ENCODE data around the gene ICAM5. TPM values are rescaled to one million over a fixed set of nuclear protein-coding genes. Genes with fewer than 3 reads are reported as not detected.

Gene ICAM5
- total RNA-seq, 1 experiment from 2014 or later = 8.0 TPM

DNA sequence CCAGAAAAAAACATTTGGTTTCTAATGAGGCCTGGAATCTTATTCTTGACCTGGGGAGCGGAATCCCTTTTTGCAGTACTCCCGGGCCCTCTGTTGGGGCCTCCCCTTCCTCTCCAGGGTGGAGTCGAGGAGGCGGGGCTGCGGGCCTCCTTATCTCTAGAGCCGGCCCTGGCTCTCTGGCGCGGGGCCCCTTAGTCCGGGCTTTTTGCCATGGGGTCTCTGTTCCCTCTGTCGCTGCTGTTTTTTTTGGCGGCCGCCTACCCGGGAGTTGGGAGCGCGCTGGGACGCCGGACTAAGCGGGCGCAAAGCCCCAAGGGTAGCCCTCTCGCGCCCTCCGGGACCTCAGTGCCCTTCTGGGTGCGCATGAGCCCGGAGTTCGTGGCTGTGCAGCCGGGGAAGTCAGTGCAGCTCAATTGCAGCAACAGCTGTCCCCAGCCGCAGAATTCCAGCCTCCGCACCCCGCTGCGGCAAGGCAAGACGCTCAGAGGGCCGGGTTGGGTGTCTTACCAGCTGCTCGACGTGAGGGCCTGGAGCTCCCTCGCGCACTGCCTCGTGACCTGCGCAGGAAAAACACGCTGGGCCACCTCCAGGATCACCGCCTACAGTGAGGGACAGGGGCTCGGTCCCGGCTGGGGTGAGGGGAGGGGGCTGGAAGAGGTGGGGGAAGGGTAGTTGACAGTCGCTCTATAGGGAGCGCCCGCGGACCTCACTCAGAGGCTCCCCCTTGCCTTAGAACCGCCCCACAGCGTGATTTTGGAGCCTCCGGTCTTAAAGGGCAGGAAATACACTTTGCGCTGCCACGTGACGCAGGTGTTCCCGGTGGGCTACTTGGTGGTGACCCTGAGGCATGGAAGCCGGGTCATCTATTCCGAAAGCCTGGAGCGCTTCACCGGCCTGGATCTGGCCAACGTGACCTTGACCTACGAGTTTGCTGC lies 2.7 kb upstream of the ICAM5 start, which contains the start of gene ICAM4 (continued):
- TF ChIP-seq, protein P1, sequence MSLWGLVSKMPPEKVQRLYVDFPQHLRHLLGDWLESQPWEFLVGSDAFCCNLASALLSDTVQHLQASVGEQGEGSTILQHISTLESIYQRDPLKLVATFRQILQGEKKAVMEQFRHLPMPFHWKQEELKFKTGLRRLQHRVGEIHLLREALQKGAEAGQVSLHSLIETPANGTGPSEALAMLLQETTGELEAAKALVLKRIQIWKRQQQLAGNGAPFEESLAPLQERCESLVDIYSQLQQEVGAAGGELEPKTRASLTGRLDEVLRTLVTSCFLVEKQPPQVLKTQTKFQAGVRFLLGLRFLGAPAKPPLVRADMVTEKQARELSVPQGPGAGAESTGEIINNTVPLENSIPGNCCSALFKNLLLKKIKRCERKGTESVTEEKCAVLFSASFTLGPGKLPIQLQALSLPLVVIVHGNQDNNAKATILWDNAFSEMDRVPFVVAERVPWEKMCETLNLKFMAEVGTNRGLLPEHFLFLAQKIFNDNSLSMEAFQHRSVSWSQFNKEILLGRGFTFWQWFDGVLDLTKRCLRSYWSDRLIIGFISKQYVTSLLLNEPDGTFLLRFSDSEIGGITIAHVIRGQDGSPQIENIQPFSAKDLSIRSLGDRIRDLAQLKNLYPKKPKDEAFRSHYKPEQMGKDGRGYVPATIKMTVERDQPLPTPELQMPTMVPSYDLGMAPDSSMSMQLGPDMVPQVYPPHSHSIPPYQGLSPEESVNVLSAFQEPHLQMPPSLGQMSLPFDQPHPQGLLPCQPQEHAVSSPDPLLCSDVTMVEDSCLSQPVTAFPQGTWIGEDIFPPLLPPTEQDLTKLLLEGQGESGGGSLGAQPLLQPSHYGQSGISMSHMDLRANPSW (CRISPR knock-in tag; conservative IDR thresholded peaks at IDR 0.05; ENCODE audit: low read depth) = no peak
- TF ChIP-seq, protein P2, sequence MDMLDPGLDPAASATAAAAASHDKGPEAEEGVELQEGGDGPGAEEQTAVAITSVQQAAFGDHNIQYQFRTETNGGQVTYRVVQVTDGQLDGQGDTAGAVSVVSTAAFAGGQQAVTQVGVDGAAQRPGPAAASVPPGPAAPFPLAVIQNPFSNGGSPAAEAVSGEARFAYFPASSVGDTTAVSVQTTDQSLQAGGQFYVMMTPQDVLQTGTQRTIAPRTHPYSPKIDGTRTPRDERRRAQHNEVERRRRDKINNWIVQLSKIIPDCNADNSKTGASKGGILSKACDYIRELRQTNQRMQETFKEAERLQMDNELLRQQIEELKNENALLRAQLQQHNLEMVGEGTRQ (CRISPR knock-in tag; IDR thresholded peaks at IDR 0.05) = peak; percentile 61
- TF ChIP-seq, protein P3, sequence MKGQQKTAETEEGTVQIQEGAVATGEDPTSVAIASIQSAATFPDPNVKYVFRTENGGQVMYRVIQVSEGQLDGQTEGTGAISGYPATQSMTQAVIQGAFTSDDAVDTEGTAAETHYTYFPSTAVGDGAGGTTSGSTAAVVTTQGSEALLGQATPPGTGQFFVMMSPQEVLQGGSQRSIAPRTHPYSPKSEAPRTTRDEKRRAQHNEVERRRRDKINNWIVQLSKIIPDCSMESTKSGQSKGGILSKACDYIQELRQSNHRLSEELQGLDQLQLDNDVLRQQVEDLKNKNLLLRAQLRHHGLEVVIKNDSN (CRISPR knock-in tag; IDR thresholded peaks at IDR 0.05) = peak; percentile 61
- no peak for TF ChIP-seq ZNF263 (CRISPR knock-in tag; IDR thresholded peaks at IDR 0.05; ENCODE audit: low read depth)
- TF ChIP-seq MYBL2 (CRISPR knock-in tag; IDR thresholded peaks at IDR 0.05) = peak; percentile 79; the same call in 1 of the 2 replicates
- no peak for TF ChIP-seq SMAD4 (CRISPR knock-in tag; IDR thresholded peaks at IDR 0.05)
- TF ChIP-seq, protein P4, sequence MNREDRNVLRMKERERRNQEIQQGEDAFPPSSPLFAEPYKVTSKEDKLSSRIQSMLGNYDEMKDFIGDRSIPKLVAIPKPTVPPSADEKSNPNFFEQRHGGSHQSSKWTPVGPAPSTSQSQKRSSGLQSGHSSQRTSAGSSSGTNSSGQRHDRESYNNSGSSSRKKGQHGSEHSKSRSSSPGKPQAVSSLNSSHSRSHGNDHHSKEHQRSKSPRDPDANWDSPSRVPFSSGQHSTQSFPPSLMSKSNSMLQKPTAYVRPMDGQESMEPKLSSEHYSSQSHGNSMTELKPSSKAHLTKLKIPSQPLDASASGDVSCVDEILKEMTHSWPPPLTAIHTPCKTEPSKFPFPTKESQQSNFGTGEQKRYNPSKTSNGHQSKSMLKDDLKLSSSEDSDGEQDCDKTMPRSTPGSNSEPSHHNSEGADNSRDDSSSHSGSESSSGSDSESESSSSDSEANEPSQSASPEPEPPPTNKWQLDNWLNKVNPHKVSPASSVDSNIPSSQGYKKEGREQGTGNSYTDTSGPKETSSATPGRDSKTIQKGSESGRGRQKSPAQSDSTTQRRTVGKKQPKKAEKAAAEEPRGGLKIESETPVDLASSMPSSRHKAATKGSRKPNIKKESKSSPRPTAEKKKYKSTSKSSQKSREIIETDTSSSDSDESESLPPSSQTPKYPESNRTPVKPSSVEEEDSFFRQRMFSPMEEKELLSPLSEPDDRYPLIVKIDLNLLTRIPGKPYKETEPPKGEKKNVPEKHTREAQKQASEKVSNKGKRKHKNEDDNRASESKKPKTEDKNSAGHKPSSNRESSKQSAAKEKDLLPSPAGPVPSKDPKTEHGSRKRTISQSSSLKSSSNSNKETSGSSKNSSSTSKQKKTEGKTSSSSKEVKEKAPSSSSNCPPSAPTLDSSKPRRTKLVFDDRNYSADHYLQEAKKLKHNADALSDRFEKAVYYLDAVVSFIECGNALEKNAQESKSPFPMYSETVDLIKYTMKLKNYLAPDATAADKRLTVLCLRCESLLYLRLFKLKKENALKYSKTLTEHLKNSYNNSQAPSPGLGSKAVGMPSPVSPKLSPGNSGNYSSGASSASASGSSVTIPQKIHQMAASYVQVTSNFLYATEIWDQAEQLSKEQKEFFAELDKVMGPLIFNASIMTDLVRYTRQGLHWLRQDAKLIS (CRISPR knock-in tag; IDR thresholded peaks at IDR 0.05; ENCODE audit: borderline replicate concordance) = no peak
- TF ChIP-seq, protein P5, sequence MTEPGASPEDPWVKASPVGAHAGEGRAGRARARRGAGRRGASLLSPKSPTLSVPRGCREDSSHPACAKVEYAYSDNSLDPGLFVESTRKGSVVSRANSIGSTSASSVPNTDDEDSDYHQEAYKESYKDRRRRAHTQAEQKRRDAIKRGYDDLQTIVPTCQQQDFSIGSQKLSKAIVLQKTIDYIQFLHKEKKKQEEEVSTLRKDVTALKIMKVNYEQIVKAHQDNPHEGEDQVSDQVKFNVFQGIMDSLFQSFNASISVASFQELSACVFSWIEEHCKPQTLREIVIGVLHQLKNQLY (CRISPR knock-in tag; IDR thresholded peaks at IDR 0.05) = no peak
- TF ChIP-seq, protein P6, sequence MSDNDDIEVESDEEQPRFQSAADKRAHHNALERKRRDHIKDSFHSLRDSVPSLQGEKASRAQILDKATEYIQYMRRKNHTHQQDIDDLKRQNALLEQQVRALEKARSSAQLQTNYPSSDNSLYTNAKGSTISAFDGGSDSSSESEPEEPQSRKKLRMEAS (CRISPR knock-in tag; IDR thresholded peaks at IDR 0.05) = peak; percentile 60; the same call in 1 of the 2 replicates
- TF ChIP-seq ZBTB21 (CRISPR knock-in tag; IDR thresholded peaks at IDR 0.05; ENCODE audit: borderline replicate concordance) = no peak
- no peak for TF ChIP-seq RORB (CRISPR knock-in tag; IDR thresholded peaks at IDR 0.05)
- TF ChIP-seq NR2C2 (CRISPR knock-in tag; IDR thresholded peaks at IDR 0.05) = no peak
- TF ChIP-seq, protein P7, sequence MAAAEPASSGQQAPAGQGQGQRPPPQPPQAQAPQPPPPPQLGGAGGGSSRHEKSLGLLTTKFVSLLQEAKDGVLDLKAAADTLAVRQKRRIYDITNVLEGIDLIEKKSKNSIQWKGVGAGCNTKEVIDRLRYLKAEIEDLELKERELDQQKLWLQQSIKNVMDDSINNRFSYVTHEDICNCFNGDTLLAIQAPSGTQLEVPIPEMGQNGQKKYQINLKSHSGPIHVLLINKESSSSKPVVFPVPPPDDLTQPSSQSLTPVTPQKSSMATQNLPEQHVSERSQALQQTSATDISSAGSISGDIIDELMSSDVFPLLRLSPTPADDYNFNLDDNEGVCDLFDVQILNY (CRISPR knock-in tag; IDR thresholded peaks at IDR 0.05) = no peak
- TF ChIP-seq PRRX2 (CRISPR knock-in tag; IDR thresholded peaks at IDR 0.05) = no peak
- TF ChIP-seq KAT7 (CRISPR knock-in tag; IDR thresholded peaks at IDR 0.05; ENCODE audit: borderline replicate concordance) = no peak
- no peak for TF ChIP-seq IRF2 (CRISPR knock-in tag; IDR thresholded peaks at IDR 0.05; ENCODE audit: borderline replicate concordance, low read depth)
- no peak for TF ChIP-seq ETV6 (CRISPR knock-in tag; IDR thresholded peaks at IDR 0.05)
- no peak for TF ChIP-seq OVOL2 (CRISPR knock-in tag; IDR thresholded peaks at IDR 0.05; ENCODE audit: borderline replicate concordance)
- no peak for TF ChIP-seq SP1 (CRISPR knock-in tag; conservative IDR thresholded peaks at IDR 0.05)
- TF ChIP-seq, protein P8, sequence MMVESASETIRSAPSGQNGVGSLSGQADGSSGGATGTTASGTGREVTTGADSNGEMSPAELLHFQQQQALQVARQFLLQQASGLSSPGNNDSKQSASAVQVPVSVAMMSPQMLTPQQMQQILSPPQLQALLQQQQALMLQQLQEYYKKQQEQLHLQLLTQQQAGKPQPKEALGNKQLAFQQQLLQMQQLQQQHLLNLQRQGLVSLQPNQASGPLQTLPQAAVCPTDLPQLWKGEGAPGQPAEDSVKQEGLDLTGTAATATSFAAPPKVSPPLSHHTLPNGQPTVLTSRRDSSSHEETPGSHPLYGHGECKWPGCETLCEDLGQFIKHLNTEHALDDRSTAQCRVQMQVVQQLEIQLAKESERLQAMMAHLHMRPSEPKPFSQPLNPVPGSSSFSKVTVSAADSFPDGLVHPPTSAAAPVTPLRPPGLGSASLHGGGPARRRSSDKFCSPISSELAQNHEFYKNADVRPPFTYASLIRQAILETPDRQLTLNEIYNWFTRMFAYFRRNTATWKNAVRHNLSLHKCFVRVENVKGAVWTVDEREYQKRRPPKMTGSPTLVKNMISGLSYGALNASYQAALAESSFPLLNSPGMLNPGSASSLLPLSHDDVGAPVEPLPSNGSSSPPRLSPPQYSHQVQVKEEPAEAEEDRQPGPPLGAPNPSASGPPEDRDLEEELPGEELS (CRISPR knock-in tag; IDR thresholded peaks at IDR 0.05) = 0 out of 2 replicates have a peak, but pooled peaks have one; percentile 35
- no peak for TF ChIP-seq MXD4 (CRISPR knock-in tag; IDR thresholded peaks at IDR 0.05; ENCODE audit: borderline replicate concordance)
- TF ChIP-seq, protein P9, sequence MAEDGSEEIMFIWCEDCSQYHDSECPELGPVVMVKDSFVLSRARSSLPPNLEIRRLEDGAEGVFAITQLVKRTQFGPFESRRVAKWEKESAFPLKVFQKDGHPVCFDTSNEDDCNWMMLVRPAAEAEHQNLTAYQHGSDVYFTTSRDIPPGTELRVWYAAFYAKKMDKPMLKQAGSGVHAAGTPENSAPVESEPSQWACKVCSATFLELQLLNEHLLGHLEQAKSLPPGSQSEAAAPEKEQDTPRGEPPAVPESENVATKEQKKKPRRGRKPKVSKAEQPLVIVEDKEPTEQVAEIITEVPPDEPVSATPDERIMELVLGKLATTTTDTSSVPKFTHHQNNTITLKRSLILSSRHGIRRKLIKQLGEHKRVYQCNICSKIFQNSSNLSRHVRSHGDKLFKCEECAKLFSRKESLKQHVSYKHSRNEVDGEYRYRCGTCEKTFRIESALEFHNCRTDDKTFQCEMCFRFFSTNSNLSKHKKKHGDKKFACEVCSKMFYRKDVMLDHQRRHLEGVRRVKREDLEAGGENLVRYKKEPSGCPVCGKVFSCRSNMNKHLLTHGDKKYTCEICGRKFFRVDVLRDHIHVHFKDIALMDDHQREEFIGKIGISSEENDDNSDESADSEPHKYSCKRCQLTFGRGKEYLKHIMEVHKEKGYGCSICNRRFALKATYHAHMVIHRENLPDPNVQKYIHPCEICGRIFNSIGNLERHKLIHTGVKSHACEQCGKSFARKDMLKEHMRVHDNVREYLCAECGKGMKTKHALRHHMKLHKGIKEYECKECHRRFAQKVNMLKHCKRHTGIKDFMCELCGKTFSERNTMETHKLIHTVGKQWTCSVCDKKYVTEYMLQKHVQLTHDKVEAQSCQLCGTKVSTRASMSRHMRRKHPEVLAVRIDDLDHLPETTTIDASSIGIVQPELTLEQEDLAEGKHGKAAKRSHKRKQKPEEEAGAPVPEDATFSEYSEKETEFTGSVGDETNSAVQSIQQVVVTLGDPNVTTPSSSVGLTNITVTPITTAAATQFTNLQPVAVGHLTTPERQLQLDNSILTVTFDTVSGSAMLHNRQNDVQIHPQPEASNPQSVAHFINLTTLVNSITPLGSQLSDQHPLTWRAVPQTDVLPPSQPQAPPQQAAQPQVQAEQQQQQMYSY (CRISPR knock-in tag; IDR thresholded peaks at IDR 0.05) = no peak

Measured in WTC11 (cell line).